NOMO-1 treated with dmso at 0.1 percent for 144 hours (cell line): ENCODE data around the gene SLC10A7.

Source experiments
- DNase-seq: peaks from one replicate; lab custom pipeline; 2025; ENCODE audit not compliant: unreplicated experiment; lab: John Stamatoyannopoulos, UW

The SLC10A7 gene

DNA sequence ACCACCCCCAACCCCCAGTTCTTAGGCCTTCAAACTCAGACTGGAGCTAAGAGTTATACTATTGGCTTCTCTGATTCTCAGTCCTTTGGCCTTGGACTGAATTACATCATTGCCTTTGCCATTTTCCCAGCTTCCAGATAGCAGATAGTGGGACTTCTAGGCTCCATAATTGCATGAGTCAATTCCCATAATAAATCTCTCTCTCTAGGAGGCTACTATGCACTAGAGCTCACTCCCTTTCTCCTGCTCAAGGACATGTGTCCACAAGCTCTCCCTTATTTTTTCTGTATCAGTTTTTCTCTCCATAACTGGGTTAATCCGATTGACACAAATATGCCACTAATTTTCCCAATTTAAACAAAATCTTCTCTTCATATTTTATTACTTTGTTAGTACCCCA lies 204.0 kb downstream of the SLC10A7 start:
- no peak for DNase-seq

DNA sequence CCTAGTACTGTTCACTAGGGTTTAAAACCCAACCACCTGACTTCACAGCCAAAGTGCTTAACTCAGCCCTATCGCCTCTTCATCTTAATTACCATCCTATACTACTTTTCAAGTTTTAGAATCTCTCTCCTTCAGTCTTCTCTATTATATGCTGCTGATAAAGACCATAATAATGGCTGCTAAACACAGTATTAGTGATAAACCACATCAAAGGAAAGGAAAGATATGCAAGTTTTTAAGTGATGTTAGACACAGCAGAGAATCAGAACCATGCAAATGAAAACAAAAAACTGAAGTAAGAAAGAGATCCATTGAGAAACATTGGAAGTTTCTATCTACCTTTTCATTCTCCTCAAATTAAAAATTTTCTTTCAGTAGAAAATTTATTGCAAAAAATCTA lies 206.6 kb downstream of the SLC10A7 start:
- DNase-seq = no peak

DNA sequence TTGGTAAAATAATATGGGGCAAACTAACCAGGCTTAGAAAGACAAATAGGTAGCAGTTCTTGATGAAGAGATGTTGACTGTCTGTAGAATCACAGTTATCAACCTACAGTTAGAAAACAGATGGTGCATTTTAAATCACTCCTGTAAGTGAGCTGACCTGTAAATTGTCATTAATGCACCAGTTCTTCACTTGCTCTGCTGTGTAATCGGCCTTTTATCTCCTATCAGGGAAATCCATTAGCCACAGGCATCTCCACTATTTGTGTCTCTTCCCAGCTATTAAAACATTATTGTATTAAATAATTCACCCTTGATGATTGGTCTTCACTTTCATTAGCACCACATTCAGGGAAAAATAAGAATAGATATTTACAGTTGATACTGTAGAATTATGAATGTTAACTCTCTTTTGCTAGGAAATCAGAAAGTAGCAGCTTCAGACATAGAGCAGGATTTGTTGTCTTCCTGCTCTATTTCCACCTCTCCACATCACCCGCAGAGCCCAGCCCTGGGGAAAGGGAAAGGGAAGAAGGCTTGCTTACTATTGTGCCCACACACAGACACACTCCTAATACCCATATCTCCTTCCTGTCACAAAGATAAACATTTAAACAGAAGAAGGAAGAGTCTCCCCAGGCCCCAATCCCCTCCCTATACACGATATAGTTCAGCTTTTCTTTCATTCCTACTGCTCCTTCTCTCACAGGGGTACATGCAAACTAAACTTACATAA lies 210.3 kb downstream of the SLC10A7 start:
- DNase-seq = no peak

DNA sequence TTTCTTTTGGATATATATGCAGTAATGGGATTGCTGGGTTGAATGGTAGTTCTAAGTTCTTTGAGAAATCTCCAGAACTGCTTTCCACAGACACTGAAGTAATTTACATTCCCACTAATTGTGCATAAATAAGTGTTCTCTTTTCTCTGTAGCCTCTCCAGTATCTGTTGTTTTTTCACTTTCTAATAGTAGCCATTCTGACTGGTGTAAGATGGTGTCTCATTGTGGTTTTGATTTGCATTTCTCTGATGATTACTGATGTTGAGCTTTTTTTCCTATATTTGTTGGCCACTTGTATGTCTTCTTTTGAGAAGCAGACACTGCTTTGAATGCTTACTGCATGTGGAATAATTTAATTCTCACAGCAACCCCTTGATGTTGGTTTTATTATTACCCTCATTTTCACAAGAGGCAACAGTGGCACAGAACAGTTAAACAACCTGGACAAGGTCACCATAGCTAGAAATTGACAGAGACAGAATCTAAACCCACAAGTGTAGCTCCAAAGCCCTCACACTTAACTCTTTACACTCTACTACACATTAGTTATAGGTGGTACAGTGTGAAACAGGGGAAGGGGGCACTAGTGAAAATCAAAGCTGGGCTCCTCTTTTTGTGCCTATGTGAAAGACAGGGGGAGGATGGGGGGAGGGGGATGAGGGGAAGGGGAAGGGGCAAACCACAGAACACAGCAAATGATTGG lies 211.3 kb downstream of the SLC10A7 start:
- no peak for DNase-seq

DNA sequence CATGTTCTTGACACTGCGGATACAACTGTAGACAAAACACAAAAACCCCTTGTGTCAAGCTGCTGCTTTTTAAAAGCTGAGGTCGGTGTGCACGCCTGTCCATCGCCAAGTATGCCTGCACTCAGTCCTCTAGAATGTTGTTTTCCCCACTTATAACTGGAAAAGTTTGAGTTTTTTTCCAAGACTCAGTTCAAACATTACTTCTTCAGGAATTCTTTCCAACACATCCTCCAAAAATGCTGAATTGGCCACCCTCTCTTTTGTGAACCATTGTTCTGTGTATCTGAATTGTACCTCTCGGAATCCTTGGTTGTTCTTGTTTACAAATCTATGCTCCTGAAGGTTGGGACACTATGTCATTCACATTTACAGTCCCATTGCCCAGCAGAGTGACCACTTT lies 212.8 kb downstream of the SLC10A7 start:
- DNase-seq = no peak

DNA sequence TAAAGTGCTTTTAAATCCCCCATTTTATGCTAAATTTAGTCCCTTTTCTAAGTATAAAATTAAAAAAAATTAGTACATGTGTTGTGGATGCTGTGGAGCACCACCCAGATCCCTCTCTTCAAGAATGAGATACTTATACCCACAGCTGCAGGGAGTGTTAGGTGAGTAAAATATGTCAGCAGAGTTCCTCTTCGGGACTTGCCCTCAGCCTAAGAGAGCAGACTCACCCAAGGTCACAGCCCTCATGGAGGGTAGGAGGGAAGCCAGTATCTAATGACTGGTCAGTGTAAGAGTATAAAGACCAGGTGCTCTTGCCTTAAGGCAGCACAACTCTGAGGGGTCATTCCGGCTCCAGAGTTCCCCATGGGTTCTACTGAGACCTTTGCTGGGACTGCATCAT lies 218.9 kb downstream of the SLC10A7 start:
- DNase-seq = no peak

DNA sequence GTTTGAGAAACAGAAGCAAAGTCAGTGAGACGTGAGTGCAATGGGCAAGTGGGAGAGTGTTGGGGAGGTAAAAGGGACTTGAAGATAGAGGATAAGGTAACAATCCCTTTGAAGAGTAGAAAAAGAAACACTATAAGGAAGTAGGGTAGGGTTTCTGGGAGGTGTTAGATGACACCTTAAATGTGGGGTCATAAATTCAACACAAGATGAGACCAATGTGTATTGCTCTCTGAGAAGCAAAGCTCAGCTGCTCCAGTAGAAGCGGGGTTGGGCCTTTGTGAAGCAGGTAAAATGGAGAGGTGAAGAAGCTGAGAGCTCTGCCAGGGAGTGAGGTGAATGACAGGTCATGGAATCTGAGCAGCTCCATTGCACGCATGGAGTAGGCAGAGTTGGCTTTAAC lies 222.1 kb downstream of the SLC10A7 start:
- no peak for DNase-seq

DNA sequence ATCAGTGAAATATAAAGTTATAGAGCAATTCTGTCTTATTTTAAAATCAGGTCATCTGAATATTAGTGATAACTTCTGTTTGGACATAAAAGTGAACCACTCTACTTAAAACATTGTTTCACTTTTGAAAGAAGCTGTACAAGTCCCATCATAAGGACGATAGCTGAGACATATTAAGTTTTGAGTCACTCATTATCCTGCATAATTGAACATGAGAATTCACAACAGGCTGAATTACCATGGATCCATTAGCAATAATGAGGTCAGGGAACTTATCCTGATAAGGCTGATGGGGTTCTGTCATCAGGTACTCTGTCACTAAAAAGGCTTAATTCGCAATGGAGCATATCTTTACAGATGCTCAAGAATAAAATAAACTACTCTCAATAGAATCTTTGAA lies 227.0 kb downstream of the SLC10A7 start:
- DNase-seq = no peak

DNA sequence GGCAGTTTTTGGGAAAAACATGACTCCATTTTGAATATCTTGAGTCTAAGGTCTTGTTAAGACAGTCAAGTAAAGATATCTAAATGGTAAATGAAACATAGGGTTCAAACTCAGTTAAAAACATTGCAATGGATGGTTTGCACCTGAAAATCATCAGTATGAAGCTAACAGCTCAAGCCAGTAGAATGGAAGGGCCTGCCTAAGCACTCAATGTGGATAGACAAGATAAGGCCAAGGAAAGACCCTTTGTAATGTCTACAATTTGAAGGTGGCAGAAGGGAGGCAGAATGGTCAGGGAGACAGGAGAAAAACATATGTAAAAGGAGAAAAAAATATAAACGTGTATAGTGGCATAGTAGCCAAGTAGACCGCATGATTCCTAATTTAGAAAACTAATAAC lies 229.2 kb downstream of the SLC10A7 start:
- DNase-seq = no peak

DNA sequence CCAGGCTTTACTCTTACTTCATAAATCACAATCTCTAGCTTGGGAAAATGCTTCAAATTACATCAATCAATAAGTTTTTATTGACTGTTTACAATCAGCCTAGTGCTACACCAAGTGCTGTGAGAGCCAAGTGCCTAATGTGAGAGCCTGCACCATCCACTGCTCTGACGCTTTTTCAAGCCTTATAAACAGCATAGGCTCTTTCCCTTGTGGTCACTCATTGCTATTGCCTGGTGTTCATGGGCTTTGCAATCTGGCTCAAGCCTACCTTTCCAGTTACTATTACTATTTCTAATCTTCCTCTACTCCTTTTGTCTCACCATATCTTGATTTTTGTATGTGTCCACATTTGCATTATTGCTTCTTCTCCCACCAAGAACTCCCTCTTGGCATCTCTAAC lies 230.4 kb downstream of the SLC10A7 start:
- no peak for DNase-seq

DNA sequence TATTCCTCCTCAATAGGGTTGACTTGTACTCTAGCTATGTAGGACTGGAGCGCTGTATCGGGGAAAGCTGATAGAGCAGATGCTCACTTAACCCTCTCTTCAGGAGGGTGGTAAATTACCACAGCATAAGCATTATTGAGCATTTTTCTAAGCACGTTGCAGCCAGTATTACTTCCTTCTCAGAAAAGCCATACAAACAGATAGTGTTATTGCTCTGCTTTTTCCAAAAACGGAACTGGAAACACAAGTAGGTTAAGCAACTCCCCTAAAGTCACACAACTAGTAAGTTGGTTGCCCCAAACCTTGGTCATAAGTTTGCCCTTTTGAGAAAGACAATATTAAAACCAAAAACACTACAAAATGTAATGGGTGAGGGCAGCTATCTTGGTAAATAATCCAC lies 233.5 kb downstream of the SLC10A7 start:
- no peak for DNase-seq

DNA sequence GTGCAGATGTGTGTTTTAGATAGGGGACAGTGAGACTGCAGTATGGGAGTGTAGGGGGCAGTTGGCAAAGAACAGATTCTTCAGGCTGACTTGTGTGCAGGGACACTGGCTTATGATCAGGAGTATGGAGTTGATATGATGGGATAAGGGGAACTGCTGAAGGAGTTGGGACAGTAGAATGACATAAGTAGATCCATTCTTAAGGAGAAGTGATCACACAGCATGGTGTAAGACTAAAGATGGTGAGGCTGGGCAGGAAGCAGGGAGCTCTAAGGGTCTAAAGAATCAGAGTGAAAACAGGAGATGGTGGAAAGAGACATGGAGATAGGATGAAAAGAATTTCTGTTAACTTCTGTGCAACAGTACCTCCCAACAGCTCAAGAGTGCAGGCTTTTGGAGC lies 236.7 kb downstream of the SLC10A7 start:
- DNase-seq = no peak

DNA sequence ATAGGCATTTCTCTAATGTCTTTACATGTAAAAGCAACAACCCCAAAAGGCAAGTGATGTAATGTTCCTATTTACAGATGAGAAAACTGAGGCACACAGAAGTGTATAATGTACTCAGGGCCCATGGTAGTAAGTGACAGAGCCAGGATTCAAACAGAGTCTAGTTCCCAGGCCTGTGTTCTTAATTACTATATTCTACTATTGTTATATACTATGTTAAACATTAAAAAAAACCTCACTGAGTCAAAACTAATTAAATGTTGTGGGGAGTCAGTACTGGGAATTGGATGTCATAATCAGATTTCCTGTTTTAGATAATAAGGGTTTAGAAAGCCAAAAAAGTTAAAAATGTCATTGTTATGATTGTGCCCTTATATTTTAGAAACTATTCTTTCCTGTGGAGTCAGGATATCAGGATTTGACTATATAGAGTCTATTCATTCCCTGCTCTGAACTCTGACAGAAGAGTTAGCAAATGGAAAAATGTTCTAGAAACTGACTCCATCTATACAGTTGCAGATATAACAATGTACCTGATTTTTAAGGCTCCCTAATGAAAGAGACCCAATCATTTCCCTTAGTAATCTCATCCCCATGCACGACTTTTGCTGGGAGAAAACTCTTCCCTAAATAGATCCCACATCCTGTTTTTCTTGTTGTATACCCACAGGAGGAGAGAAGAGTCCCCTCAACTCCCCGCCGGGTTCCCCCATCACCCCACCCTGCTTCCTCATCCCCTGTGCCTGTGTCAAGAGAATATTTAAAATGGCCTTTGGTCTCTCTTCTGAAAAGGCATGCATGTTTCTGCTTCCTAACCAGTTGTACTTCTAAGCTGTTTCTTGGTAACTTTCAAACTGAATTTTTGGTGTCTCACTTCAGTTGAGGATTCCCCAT lies 237.7 kb downstream of the SLC10A7 start:
- DNase-seq = no peak

DNA sequence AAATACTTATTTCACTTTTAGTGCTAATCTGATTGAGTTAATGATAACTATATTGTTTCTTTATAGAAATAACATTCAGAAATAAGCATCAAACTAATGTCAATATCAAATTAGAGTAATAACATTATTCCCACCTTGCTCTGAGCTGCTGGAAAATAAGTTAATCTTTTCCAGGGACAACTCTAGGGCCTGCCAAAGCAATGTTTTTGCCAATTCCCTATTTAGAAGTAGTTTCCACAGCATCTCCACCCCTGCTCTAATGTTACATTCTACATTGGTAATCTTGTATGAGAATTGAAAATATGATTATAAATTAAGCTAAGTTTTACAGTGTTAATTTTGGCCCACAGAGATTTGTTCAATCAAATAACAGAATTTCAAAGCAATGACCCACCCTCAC lies 239.1 kb downstream of the SLC10A7 start:
- DNase-seq = no peak

DNA sequence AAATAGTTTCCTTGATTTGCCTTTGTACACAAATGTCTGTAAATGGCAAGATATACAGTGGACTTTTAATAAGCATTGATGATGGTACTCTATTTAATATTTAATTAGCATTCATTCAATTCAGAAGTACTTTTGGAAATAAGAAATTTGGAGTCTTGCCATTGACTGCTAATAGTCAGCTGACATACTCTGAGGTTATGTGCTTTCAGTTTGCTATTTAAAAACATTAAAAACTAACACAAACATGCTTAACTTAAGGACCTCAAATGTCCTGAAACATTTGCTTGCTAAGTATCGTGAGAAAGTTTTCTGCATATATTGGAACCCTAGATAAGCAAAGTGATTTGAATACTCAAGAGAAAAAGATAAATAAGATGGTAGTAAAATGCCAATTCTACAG lies 242.8 kb downstream of the SLC10A7 start:
- DNase-seq = no peak

DNA sequence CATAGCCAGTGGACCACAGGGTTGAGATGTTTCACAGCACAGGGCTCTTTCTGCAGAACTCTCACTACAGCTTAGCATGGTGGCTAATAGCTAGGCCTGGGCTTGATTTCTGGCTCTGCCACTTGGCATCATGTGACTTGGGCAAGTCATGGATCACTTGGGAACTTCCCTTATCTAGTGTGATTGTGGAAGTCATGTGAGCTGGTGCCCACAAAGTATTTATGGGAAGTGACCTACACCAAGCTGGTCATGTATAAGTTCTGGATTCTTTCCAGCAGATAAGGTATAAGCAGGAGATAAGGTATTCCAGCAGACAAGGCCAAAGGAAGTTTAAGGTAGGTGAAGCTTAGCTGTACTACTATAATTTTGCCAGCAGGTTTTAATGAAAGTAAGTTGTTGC lies 246.4 kb downstream of the SLC10A7 start:
- DNase-seq = no peak

DNA sequence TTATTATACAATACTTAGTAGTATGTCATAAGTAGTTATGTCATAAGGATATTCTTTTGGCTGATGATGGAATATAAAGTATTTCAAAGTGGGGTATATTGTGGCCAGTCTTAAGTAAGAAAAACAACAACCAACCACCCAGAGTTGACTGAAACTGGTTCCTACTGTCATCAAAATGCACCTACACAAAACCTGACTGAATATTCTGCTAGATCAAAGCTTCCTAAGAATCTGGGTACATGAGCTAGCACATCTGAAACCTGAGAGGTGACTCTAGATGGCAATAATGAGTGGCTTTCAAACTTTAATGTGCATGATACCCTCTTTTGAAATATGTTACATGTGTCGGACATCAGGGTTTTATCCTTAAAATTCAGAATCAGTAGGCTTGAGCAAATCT lies 247.0 kb downstream of the SLC10A7 start:
- no peak for DNase-seq

DNA sequence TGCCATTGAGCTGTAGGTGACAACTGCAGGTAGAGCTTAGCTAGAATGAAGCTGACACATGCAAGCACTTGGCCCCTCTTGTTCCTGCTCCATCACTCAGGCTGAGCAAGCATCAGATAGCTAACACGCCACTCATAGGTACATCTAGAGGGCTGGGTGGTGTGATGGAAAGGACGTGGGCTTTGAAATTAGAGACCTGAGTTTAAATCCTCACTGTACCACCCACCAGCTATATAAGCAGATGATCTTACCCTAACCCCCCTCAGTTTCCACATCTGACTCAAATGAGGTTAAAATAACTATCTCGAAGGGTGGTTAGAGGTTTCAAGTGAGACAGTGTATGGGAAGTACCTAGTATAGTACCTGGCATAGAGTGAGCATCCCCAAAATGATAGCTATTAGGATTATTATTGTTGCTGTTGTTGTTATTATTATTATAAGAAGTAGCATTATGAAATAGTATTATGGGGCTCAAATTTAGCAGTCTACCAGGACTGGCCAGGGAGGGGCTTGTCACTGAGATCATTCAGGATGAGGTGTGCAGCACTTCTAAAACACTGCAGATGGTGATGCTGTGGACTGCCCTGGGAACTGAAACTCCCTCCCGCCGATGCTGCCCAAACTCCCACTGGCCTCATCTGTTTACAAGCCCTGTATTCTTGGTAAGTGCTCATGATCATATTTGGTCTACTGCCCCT lies 248.4 kb downstream of the SLC10A7 start:
- DNase-seq = no peak

DNA sequence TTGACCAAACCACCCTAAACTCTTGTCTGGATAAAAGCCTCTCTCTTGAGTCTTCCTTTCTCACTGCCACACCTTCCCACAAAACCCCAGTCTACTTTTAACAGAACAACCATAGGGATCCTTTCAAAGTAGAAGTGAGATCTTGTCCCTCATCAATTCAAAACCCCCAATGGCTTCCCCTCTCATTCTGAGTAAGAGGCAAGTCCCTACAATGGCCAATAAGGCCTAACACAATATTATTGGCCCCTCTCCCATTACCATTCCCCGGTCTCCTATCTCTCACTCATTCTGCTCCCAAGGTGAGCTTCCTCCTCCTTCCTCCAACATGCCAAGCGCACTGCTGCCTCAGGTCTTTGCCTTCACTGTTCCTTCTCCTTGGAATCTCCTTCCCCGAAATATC lies 250.3 kb downstream of the SLC10A7 start:
- DNase-seq = no peak

DNA sequence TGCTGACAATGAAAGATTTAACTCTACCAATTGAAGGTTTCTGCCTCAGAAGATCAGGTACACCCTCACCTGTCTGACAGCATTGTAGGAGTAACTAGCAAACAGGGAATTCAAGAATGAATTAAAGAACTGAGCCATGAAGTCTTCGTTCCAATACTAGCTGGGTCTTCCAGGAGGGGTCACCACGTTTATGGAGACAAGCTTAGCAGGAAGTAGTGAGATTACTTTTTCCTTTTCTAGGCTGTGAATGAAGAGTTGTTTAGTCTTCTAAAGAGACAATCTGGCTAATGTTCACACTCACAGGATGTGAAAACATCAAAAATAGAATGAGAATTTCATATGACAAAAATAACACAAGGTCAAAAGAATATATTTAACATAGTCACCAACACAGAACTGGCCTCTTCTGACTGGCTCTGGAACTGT lies 252.5 kb downstream of the SLC10A7 start:
- no peak for DNase-seq

DNA sequence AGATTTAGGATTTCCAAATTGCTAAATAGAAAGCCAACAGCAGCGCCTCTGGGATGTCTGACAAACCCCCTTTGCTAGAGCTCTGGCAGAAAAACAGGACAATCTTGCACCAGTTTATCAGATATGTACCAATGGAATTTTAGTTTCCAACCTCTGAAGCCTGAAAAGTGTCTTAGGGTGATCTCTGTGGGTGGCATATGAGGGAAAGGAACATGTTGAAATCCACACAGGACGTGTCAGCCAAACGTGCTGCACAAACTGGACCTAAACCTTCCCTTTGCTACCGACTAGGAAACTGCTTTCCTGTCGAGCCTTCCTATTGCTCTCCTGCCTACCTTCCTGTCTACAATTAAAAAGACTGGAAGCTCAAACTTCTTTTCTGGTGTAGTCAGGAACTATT lies 253.9 kb downstream of the SLC10A7 start:
- DNase-seq = no peak
